DMS153 treated with DMSO at 0.1 percent for 48 hours (cell line): Measurements from ENCODE around the gene EXO1.
A peak's percentile ranks its signal among the peaks of the same experiment; 100 is the strongest.
"Not testable (repeated sequence)": the region's sequence is repeated elsewhere in the genome, so short reads cannot be mapped to it uniquely, and the experiment has no call there.

Experiments used
- DNase-seq: peaks from one replicate; lab custom pipeline; 2025; ENCODE audit not compliant: unreplicated experiment; lab: John Stamatoyannopoulos, UW

Gene EXO1

DNA sequence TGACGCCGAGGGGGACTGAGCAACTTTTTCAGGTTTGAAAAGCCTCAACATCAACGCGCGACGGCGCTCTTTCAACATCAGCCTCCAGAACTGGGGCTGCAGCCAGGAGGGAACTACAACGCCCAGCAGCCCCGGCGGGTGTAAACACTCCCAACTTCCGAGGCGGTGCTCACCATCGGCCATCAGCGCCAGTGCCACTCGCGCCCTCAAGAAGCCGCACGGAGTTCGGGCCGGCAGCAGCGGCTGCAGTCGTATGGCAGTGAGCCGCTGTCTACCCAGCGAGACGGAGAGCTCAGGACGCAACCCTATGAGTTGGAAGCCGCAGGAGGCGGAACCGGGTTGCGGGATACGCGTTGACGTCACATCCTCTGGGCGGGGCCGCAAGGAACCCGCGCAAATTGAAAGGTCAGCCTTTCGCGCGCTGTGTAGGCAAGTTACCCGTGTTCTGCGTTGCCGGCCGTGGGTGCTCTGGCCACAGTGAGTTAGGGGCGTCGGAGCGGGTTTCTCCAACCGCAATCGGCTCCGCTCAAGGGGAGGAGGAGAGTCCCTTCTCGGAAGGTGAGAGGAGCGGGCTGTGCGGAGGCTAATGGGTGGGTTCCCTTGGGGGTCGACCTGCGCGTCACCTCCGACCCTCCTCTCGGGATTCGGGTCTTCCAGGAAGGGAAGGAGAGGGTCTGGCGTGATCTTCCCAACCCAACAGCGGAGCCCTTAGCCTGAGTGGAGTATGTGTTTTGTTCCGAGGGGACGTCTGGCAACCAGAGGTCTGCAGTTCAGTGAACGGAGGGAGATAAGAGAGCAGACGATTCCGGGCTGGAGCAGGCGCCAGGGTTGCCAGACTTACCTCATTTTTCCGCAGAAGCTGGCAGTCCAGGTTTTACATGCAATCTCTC is at the start of gene EXO1:
EXO1 (plus strand) TSS at position 409 of the 890 bp plus-strand sequence. CDS start 2,222 bp downstream, outside the sequence.
- DNase-seq, result peak; percentile 98

- DNase-seq, result no peak
Measured at GRCh38 chr1:241799416-241799815, 48.6 kb upstream of the EXO1 start.

DNA sequence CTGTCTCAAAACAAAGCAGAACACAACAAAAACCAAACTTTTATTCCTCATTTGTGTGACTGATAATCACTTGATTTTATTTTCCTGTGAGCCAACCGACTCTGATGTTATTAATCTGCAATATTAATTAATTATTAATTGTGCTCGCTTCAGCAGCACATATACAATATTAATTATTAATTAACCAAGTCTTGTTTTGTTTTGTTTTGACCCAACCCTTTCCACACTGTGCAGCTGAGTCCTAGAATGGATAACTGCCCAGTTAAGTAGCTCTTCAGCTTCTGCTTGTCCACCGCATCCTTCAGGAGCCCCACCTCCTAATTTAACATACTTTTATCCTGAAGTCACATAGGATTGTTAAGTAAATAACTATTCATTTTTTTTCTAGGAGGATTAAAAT is 47.4 kb upstream of the EXO1 start:
- no peak for DNase-seq

GRCh38 chr1:241802863-241803262 is 45.1 kb upstream of the EXO1 start:
- DNase-seq, result no peak

DNA sequence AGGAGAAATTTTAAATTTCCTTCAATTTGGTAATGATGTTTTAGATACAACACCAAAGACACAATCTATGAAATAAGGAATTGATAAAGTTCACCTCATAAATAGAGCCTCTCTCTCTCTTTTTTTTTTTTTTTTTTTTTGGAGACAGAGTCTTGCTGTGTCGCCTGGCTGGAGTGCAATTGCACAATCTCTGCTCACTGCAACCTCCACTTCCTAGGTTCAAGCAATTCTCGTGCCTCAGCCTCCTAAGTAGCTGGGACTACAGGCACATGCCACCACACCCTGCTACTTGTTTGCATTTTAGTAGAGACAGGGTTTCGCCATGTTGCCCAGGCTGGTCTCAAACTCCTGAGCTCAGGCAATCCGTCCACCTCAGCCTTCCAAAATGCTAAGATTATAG is 43.3 kb upstream of the EXO1 start:
- DNase-seq, result not testable (repeated sequence)

DNA sequence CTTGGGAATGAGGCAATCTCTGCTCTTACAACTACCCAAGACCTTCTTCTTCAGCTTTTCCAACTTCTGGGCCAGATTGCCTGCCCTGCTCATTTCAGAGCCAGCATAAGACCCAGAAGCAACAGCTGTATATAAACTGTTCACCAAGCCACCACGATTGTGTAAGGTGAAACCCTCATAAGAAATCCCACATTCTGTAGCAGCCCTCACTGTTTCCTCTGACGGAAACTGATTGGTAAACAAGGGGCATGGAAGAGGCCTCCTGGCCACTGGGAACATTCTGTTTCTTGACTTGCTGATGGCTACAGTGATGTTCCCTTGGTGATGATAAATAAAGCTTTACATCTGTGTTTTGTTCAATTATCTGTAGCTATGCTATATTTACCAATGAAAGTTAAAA is 39.7 kb upstream of the EXO1 start:
- no peak for DNase-seq

DNA sequence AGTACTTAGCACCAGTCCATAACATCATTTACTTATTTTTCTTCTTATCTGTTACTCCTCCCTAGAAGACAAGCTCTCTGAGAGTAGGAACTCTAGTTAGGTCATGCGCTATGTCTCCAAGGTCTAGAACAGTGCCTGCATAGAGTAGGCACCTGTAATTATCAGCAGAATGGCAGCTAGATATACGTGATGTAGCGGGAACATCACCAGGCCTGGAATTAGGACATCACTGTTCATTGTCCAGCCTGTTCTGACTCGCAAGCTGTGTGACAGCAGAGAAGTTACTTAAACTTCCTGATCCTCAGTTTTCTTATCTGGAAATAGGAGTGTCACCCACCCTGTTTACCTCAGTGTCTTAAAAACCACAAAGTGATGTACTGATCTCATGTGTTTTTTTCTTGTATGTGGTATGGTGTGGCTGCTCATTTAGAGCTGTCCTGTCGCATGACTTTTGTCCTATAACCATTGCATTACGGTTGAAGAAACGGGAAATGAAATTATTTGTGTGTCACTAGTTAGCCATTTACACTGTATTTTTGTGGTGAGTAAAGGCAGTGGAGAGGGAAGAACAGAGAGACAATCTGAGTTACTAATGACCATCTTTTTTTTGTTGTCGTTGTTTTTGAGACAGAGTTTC is 37.1 kb upstream of the EXO1 start:
- no peak for DNase-seq

DNA sequence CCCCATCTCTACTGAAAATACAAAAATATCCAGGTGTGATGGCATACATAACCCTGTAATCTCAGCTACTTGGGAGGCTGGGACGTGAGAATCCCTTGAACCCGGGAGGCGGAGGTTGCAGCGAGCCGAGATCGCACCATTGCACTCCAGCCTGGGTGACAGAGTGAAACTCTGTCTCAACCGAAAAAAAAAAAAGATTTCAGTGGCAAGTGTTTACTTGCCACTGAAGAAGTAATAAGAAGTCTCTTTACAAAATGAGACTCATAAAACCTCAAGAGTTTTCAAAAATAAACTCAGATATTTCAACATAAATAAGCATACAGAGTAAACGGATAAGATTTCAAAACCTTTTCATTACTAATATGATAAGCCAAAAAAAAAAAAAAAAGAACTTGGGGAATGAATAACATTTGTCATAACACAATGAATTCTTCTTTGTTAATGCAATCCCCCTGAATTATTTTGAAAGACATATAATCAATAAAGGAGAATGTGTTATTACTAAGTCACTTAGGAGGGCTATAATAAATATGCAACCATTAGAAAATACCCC is 34.2 kb upstream of the EXO1 start:
- DNase-seq, result no peak

GRCh38 chr1:241816008-241816407 is 32.0 kb upstream of the EXO1 start:
- no peak for DNase-seq

DNA sequence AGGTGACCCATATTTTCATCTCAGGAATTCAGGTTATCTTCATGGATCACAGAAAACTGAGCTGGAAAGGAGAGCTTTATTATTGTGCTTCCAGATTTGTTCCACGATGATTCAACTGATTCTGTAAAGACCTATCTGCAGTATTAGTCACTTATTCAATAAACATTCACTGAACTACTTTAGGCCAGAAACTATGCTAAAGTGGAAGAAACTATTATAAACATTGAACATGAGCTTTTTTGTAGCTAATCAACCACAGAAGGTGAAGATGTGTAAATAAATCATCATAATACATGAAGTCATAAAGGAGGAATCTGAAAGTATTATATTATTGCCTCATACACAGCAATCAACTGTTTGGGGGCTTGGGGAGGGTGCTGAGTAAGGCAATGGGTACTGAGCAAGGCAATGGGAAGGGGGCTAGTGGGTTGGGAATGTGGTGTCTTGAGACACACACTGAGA is 30.6 kb upstream of the EXO1 start:
- no peak for DNase-seq

- no peak for DNase-seq
Measured at GRCh38 chr1:241817956-241818612, 29.9 kb upstream of the EXO1 start.

DNA sequence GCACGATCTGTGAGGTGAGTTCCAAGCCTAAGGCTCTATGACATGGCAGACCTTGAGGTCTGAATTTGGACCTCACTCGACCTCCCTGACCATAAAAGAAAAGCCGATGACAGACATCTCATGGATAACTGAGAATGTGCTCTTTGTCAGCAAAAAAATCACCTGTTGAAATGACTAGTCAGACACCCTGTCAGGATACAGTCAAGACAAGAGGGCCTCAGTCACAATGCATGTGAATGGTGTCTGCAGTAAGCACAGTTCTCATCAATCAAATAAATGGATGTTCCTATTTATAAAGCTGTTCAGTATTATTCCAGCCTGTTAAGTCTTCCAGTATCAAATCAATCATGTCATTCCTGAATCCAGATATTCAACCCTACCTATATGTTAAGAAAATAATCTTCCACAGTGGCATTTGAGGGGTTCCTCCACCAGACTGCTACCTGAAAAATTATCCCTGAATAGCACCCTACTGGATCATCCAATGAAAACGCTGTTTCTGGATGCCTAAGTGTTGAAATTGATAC is 28.6 kb upstream of the EXO1 start:
- no peak for DNase-seq

GRCh38 chr1:241821363-241821762 is 26.6 kb upstream of the EXO1 start:
- DNase-seq, result no peak

- no peak for DNase-seq
Measured at GRCh38 chr1:241822846-241823245, 25.2 kb upstream of the EXO1 start.

- DNase-seq, result no peak
Measured at GRCh38 chr1:241823925-241824324, 24.1 kb upstream of the EXO1 start.

DNA sequence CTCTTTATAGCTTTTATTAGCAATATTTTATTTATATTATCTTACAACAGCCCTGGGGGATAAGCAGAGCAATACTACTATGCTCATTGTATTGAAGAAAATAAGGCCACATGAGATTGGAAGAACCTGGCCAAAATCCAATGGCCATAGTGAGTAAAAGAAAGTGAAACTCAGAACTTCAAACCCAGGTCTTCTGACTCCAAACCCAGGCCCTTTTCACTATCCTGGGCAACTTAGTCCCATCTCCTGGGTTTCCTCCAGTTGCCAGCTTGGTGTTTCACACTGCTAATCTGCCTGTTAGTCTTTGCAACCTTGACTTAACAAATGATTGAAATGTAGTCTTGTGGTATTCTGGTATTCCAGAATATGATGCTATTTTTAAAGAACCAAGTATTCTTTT is 22.4 kb upstream of the EXO1 start:
- DNase-seq, result no peak

GRCh38 chr1:241826613-241827012 is 21.4 kb upstream of the EXO1 start:
- DNase-seq, result not testable (repeated sequence)

GRCh38 chr1:241827264-241827663 is 20.7 kb upstream of the EXO1 start:
- no peak for DNase-seq

DNA sequence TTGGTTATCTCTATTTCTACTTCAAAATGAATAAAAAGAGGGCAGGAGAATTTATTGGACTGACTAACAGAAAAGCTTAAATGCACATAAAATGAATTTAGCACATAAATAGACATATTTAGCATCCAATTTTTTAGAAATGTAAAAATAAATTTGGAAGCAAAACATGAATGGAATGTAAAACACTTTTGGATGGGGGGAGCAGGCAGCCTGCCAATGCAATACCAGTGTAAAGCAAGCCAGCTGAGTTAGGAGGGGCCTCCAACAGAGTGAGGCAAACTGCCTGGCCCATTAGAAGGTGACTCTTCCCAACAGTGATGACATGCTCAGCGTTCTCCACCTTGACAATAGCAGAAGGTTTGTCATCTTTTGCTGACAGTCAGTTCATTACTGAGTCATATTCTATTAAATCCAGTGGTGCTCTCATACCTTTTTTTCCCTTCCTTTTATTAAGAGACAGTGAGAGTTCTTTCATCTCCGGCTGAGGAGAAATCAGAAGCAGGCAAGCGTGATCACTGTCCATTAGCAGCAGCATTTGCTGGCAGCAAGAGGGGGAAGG is 19.5 kb upstream of the EXO1 start:
- DNase-seq, result no peak

- no peak for DNase-seq
Measured at GRCh38 chr1:241829468-241829867, 18.5 kb upstream of the EXO1 start.
